ENCODE data around the gene TCF7L2.

Gene TCF7L2

DNA sequence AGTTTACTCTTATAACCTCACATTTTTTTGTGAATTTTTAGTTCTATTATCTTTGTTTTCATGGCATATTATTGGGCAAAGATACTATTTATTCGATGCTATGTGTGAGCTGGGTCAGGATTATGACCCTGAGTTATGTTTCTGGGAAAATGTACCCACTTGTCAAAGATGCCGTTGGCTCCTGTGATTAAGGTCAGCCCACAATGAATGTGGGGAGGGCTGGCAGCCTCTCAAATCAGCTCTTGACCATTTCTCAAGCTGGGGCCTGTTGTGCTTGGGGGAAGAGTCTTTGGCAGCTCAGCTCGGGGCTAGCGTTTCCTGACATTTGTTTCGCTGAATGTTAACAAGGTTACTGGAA lies 97.5 kb downstream of the TCF7L2 start:
- in situ Hi-C loops (cut with MboI; ENCODE audit: low sequenced_read_pairs) = no loop called here
- no peaks in the 10 kb centered on the region for H3K9me3 ChIP-seq
- no peaks in the 10 kb centered on the region for H3K36me3 ChIP-seq (replicated peaks)
- no peaks in the 10 kb centered on the region for H3K27me3 ChIP-seq (ENCODE audit: low read depth)
- no peak overlapping the region for H3K4me3 ChIP-seq
- H3K4me1 ChIP-seq = no peaks in the 10 kb centered on the region
- DNase-seq (ENCODE audit: low spot score in 2 of 2) = no peak

DNA sequence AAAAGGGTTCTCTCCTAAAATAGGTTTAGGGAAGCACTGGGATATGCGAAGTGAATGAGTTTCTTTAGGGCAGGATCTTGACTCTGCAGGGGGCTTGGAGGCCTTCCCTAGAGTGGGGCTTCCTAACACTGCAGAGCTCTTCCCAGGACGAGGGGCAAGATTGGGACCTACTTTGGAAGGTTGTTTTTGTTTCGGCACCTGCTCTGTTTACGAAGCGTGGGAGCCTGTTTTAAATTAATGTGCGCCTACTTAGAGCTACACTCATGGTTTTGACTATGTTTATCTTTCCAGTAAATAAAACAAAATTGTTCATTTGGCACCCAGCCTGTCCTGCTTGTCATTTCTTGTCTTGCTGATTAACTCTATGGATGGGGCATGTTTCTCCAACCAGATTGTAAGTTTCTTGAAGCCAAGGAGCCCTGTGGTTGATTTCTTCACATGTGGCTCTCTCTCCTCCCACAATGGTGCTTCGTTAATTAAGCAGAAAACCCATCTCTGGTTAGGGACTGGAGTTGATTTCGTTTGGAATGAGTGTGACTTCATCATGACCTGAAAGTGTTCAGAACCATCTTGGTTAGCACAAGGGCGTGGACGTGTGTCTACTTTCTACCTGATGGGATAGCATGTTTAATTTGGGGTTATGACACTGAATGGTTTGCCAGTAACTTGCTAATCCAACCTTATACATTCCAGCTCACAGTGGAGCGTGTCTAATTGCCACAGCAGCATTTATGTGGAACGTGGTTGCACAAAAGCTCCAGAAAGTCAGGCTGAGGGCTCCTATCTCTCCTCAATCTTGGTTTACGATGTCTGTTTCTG lies 98.1 kb downstream of the TCF7L2 start:
- no peak overlapping the region for H3K4me3 ChIP-seq
- in situ Hi-C loops (cut with MboI; ENCODE audit: low sequenced_read_pairs) = no loop called here
- no peaks in the 10 kb centered on the region for H3K9me3 ChIP-seq
- no peaks in the 10 kb centered on the region for H3K27me3 ChIP-seq (ENCODE audit: low read depth)
- H3K4me1 ChIP-seq = peaks cover 4% of the 10 kb centered on the region
- no peak for DNase-seq (ENCODE audit: low spot score in 2 of 2)
- H3K36me3 ChIP-seq (replicated peaks) = no peaks in the 10 kb centered on the region

DNA sequence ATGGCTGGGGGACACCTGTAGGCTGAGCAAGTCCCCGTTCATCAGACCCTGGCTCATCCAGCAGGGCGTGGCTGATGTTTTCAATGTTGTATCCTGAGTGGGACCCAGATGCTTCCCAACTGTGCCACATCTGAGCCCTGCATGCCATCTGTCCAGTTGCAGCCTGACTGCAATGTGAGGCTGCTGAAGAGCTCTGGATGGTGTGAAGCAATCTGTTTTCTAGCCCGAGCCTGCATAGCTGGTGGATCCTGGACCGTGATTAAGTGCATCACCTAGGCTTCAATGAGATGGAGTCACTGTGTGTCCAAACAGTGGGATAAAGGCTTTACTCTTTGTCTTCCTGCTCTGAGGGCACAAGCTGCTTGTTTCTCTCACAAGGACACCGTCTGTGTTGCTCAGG lies 99.8 kb downstream of the TCF7L2 start:
- in situ Hi-C loops (cut with MboI; ENCODE audit: low sequenced_read_pairs) = no loop called here
- no peak for DNase-seq (ENCODE audit: low spot score in 2 of 2)
- H3K9me3 ChIP-seq = no peaks in the 10 kb centered on the region
- H3K27me3 ChIP-seq (ENCODE audit: low read depth) = no peaks in the 10 kb centered on the region
- H3K4me3 ChIP-seq = no peak overlapping the region
- peaks cover 18% of the 10 kb centered on the region for H3K4me1 ChIP-seq
- no peaks in the 10 kb centered on the region for H3K36me3 ChIP-seq (replicated peaks)

DNA sequence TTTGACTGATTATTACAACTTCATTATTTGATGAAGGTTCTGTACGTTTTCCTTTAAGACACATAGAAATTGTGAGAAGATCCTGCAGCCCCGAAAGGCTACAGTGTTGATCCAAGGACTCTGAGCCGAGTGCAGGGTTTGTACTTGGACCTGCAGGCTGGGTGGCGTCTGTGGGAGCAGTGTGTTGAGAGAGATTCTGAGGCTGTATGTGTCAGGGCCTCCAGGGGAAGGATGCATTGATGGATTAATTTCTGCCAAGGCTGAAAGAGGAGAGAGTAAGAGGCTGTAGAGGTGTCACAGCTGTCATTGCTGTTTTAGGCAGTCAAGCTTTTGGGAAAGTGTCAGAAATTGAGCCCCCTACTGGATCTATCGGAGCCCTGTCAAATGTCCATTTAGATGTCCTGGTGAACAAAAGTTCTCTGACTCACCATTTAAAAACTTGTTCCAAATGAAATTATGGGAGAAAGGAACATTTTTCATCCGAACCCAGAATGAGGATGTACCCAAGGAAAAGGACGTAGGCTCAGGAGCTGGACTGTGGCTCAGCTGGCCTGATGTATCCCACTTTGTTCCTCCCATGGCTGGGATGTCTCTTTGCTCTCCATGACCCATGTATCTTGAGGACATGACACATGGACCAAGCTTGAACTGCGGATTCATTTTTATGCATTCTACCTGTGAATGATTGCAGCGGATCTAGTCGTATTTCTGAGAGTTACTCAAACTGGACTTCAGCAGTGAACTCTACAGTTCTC lies 102.2 kb downstream of the TCF7L2 start:
- peaks cover 37% of the 10 kb centered on the region for H3K4me1 ChIP-seq
- no peak for DNase-seq (ENCODE audit: low spot score in 2 of 2)

DNA sequence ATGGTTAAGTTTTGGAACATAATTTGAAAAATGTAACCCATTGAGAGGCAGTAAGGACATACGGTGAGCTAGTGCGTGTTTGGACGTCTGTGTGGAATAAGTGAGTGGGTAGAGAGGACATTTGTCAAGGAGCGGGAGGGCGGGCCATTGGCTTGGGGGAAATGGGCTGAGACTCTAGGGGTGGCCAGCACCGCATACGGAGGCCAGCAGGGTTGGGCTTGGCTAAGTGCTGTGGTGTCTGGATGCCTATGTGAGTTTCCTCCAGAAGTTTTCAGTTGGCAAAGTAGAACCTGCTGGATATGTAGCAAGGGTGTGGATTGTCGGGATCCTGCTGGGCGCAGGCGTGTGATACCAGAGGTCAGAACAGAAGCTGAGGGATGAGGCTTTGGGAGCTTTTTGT lies 103.0 kb downstream of the TCF7L2 start:
- Histone ChIP-seq H3K9me3 (no peaks in the 10 kb centered on the region), H3K27me3 (ENCODE audit: low read depth) (no peaks in the 10 kb centered on the region), H3K4me3 (no peak overlapping the region), H3K4me1 (peaks cover 45% of the 10 kb centered on the region), H3K36me3 (replicated peaks) (no peaks in the 10 kb centered on the region)
- peak in 1 of 2 experiments; percentile 33 for DNase-seq (ENCODE audit: low spot score in 2 of 2)
- in situ Hi-C loops (cut with MboI; ENCODE audit: low sequenced_read_pairs) = no loop called here

More for the DNA sequence above, 102.2 kb downstream of the TCF7L2 start:
- Histone ChIP-seq H3K27me3 (ENCODE audit: low read depth) (no peaks in the 10 kb centered on the region), H3K4me3 (no peak overlapping the region), H3K36me3 (replicated peaks) (no peaks in the 10 kb centered on the region), H3K9me3 (no peaks in the 10 kb centered on the region)
- in situ Hi-C loops (cut with MboI; ENCODE audit: low sequenced_read_pairs) = no loop called here

DNA sequence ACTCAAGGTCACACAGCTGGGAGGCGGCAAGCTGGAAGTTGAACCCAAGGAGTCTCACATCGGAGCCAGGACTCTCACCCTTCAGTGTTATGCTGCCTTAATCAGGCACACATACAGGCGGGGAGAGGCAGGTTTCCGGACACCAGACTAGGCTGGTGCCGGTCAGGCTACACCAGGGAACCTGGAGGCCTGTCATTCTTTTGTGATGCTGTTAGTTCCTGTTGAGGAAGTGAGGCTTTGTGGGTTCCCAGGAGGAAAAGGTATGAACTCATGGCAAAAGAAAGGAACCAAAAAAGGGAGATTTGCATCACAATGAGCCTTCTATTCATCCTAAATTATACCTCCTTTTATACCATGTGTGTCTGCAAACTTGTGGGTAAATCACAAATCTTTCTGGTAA lies 103.8 kb downstream of the TCF7L2 start:
- no peaks in the 10 kb centered on the region for H3K27me3 ChIP-seq (ENCODE audit: low read depth)

DNA sequence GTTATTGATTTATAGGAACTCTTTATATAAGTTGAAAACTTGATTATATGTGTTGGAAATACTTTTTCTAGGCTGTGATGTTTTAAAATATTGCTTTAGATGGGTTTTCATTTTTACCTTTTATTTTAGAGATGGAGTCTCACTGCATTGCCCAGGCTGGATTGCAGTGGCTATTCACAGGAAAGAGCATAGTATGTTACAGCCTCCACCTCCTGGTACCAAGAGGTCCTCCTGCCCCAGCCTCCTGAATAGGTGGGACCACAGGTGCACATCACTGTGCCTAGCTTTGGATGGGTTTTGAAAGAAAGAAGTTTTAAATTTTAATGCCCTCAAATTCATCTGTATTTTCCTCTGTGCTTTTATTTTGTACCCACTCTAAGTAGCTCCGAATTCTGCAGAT lies 105.4 kb downstream of the TCF7L2 start:
- H3K4me1 ChIP-seq = peaks cover 67% of the 10 kb centered on the region
- H3K4me3 ChIP-seq = no peak overlapping the region
- no peak for DNase-seq (ENCODE audit: low spot score in 2 of 2)
- in situ Hi-C loops (cut with MboI; ENCODE audit: low sequenced_read_pairs) = no loop called here
- H3K36me3 ChIP-seq (replicated peaks) = no peaks in the 10 kb centered on the region
- no peaks in the 10 kb centered on the region for H3K9me3 ChIP-seq
- no peaks in the 10 kb centered on the region for H3K27me3 ChIP-seq (ENCODE audit: low read depth)

More for the DNA sequence above, 103.8 kb downstream of the TCF7L2 start:
- Histone ChIP-seq H3K9me3 (no peaks in the 10 kb centered on the region), H3K4me3 (no peak overlapping the region), H3K36me3 (replicated peaks) (no peaks in the 10 kb centered on the region), H3K4me1 (peaks cover 53% of the 10 kb centered on the region)
- in situ Hi-C loops (cut with MboI; ENCODE audit: low sequenced_read_pairs) = no loop called here
- DNase-seq (ENCODE audit: low spot score in 2 of 2) = peak; percentile 86 to 99

DNA sequence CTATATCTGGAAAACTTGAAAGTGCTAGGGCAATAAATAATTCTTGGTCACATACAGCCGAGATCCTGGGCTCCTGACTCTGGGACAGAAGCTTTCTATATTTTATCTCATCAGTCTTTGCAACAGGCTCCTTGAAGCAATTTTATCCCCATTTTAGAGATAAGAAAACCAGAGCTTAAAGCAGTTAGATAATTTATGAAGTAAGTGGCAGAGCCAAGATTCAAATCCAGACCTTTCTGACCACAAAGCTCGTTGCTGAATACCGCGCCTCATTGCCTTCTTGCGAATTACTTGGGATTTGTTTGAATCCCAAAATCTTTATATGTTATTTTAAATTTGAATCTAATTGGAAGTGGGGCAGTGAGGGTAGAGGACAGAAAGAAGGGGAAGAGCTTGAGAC lies 106.0 kb downstream of the TCF7L2 start:
- no peak for DNase-seq (ENCODE audit: low spot score in 2 of 2)
- no peaks in the 10 kb centered on the region for H3K36me3 ChIP-seq (replicated peaks)
- H3K27me3 ChIP-seq (ENCODE audit: low read depth) = no peaks in the 10 kb centered on the region
- H3K4me1 ChIP-seq = peaks cover 67% of the 10 kb centered on the region
- no peaks in the 10 kb centered on the region for H3K9me3 ChIP-seq
- in situ Hi-C loops (cut with MboI; ENCODE audit: low sequenced_read_pairs) = no loop called here
- H3K4me3 ChIP-seq = no peak overlapping the region

DNA sequence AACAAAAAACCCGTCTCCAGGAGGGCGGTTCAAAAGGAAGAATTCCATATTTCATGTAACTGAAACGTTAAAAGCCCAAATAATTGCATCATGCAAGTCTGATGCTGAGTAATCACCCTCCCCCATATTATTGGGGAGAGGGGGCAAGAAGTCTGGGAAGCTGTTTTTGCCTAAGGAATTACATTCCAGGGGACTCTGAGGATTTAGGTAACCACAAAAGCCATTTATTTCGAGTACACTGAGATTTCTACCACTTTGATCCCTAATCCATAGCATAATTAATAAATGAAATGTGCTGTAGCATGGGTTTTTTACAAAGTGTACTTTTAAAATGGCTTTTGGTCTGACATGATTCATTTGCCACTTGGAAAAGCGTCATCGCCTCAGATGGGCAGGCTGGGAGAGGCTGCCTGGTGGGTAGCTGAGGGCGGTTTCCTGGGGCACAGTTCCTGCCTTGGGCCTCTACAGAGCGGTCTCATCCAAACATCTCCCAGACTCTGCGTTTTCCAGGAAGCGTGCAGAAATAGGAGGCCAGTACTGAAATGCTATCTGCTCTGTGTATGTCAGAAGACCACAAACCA lies 106.5 kb downstream of the TCF7L2 start:
- no peaks in the 10 kb centered on the region for H3K9me3 ChIP-seq
- H3K36me3 ChIP-seq (replicated peaks) = no peaks in the 10 kb centered on the region
- no peak overlapping the region for H3K4me3 ChIP-seq
- in situ Hi-C loops (cut with MboI; ENCODE audit: low sequenced_read_pairs) = no loop called here
- no peaks in the 10 kb centered on the region for H3K27me3 ChIP-seq (ENCODE audit: low read depth)
- no peak for DNase-seq (ENCODE audit: low spot score in 2 of 2)
- H3K4me1 ChIP-seq = peaks cover 67% of the 10 kb centered on the region

DNA sequence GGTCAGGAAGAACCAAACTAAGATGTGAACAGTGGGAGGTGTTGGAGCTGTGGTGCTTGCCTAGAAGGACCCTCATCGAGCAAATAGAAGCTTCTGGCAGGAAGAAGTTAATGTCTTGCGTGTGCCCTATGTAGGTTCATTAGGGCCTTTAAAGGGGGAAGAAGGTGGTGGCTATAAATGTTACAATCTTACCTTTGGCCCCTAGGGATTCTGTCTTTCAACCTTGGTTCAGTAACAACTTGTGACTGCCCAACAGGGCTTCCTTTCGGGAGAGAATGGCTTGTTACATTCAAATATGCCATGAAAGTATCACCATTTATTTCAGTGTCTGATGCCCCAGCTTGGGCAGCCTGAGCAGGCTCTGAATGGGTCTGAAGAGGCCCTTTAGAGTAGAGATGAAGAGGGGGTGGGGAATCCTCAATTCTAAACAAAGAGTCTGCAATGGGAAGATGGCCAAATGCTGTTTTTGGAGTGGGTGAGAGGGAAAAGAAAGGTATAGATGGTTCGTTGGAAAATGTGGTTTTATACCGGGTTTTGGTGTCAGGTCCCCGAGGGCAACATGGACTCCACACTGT lies 108.0 kb downstream of the TCF7L2 start:
- H3K36me3 ChIP-seq (replicated peaks) = no peaks in the 10 kb centered on the region
- H3K4me1 ChIP-seq = peaks cover 65% of the 10 kb centered on the region
- H3K9me3 ChIP-seq = no peaks in the 10 kb centered on the region
- H3K4me3 ChIP-seq = no peak overlapping the region
- in situ Hi-C loops (cut with MboI; ENCODE audit: low sequenced_read_pairs) = no loop called here
- no peak for DNase-seq (ENCODE audit: low spot score in 2 of 2)
- H3K27me3 ChIP-seq (ENCODE audit: low read depth) = no peaks in the 10 kb centered on the region

DNA sequence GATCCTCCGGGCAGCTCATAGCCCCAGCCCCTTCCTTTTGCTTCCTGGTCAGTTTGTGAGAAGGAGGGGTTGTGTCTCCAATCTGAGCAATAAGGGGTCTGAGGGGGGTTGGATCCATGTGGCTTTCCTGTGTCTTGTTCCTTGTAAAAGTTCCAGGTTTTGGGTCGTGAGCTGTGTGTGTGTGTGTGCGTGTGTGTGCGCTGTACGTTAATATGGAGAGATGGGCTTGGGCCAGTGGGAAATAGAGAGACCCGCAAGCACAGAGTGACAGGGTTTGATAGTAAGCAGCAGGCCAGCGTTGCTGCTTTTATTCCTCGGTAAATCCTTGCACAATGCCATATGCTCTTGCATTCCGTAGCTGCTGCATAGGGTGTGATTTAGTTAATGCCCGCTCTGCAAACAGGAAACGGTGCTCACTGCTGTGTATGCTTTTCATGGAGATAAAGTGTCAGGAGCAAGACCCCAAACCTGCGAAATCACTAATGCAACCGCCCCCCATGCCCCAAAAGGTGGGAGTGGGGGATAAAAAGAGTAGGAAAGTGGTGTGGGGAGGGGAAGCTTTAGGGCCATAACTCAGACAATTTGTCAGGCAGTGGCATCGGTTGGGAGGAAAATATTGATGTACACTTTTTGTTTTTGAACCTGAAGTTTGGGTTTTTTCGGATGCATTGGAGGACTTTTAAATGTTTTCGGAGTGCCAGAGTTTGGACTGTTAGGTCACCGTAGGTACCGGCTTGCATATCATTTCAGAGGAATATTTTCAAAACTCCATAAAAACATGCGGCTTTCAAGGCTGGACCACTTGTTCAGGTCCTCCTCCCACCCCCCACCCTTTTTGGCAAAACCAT lies 108.7 kb downstream of the TCF7L2 start:
- in situ Hi-C loops (cut with MboI; ENCODE audit: low sequenced_read_pairs) = no loop called here
- Histone ChIP-seq H3K9me3 (no peaks in the 10 kb centered on the region), H3K4me3 (no peak overlapping the region), H3K27me3 (ENCODE audit: low read depth) (no peaks in the 10 kb centered on the region), H3K36me3 (replicated peaks) (no peaks in the 10 kb centered on the region), H3K4me1 (peaks cover 58% of the 10 kb centered on the region)
- DNase-seq (ENCODE audit: low spot score in 2 of 2) = peak; percentile 66 to 81

DNA sequence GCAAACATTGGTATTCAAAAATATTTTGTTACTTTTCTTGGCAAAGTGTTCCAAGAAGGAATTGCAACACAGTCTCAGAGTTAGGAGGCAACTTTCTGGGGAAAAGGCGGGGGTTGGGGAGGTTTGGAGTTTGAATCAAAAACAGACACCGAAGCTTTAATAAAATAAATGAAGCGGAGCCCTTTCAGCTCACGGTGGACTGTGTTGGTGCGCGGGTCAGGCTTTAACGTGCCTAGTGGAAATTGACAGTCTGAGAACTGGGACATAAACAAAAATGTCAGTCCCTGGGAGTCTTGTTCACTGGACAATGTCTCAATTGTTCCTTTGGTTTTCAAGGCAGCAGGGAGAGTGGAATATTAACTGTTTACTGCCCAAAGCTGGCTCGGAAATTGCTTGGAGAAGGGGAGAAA lies 109.3 kb downstream of the TCF7L2 start:
- no peaks in the 10 kb centered on the region for H3K9me3 ChIP-seq
- peaks cover 54% of the 10 kb centered on the region for H3K4me1 ChIP-seq
- no peaks in the 10 kb centered on the region for H3K27me3 ChIP-seq (ENCODE audit: low read depth)
- H3K4me3 ChIP-seq = no peak overlapping the region
- H3K36me3 ChIP-seq (replicated peaks) = no peaks in the 10 kb centered on the region
- peak; percentile 48 to 73 for DNase-seq (ENCODE audit: low spot score in 2 of 2)
- in situ Hi-C loops (cut with MboI; ENCODE audit: low sequenced_read_pairs) = no loop called here

All from HAP-1 (cell line).